ENCODE data around the gene DCPS.
A peak's percentile ranks its signal among the peaks of the same experiment; 100 is the strongest.
"Not testable (repeated sequence)": the region's sequence is repeated elsewhere in the genome, so short reads cannot be mapped to it uniquely, and the experiment has no call there.

The DCPS gene

GRCh38 chr11:126358763-126359160, 54.9 kb downstream of the DCPS start:
- DNase-seq, result no peak

- peak in 30 of 51 donors; percentile 21 to 79 (median 51) for DNase-seq
Measured at GRCh38 chr11:126359431-126360048, 55.7 kb downstream of the DCPS start.

- DNase-seq, result peak in 3 of 51 donors; percentile 13 to 46 (median 38)
Measured at GRCh38 chr11:126360049-126360446, 56.2 kb downstream of the DCPS start.

- DNase-seq, result no peak
Measured at GRCh38 chr11:126361400-126361799, 57.5 kb downstream of the DCPS start.

GRCh38 chr11:126362879-126363655, 59.2 kb downstream of the DCPS start:
- DNase-seq, result peak in 1 of 51 donors; percentile 26

GRCh38 chr11:126363706-126364248, 59.9 kb downstream of the DCPS start:
- DNase-seq, result peak in 40 of 51 donors; percentile 22 to 84 (median 59)

GRCh38 chr11:126364735-126365134, 60.9 kb downstream of the DCPS start:
- DNase-seq, result not testable (repeated sequence)

- DNase-seq, result not testable (repeated sequence)
Measured at GRCh38 chr11:126365508-126365907, 61.6 kb downstream of the DCPS start.

- peak in 1 of 51 donors; percentile 8 for DNase-seq
Measured at GRCh38 chr11:126366064-126366822, 62.4 kb downstream of the DCPS start.

GRCh38 chr11:126366823-126367654, 63.2 kb downstream of the DCPS start:
- DNase-seq, result peak in 1 of 51 donors; percentile 36

- DNase-seq, result not testable (repeated sequence)
Measured at GRCh38 chr11:126367806-126368205, 63.9 kb downstream of the DCPS start.

- DNase-seq, result not testable (repeated sequence)
Measured at GRCh38 chr11:126368336-126369119, 64.7 kb downstream of the DCPS start.

GRCh38 chr11:126370016-126370415, 66.2 kb downstream of the DCPS start:
- no peak for DNase-seq

- no peak for DNase-seq
Measured at GRCh38 chr11:126371595-126371994, 67.7 kb downstream of the DCPS start.

- not testable (repeated sequence) for DNase-seq
Measured at GRCh38 chr11:126373389-126374066, 69.7 kb downstream of the DCPS start.

GRCh38 chr11:126374562-126375300, 70.9 kb downstream of the DCPS start:
- not testable (repeated sequence) for DNase-seq

- no peak for DNase-seq
Measured at GRCh38 chr11:126375726-126376125, 71.9 kb downstream of the DCPS start.

- no peak for DNase-seq
Measured at GRCh38 chr11:126378763-126379162, 74.9 kb downstream of the DCPS start.

GRCh38 chr11:126380909-126381308, 77.0 kb downstream of the DCPS start:
- no peak for DNase-seq
